ENCODE data around the gene CTNNAL1. TPM values are rescaled to one million over a fixed set of nuclear protein-coding genes. Genes with fewer than 3 reads are reported as not detected.

CTNNAL1 gene
- polyA plus RNA-seq, 1 experiment: 82.7 TPM

- CTCF ChIA-PET: interaction anchor here (0.9 kb wide), 1 partner anchor 9 kb away, joined by 3 read pairs; no protein-coding TSS in a partner anchor
- POLR2A ChIA-PET: no interaction called here
- H3K9me3 ChIP-seq (ENCODE audit: control insufficient read depth, insufficient read depth, low read length): no peaks in the 10 kb centered on the region
- no peak overlapping the region for H3K27ac ChIP-seq (ENCODE audit: low read depth, low read length)
- no peak for DNase-seq (ENCODE audit: low read depth, low spot score)
- H3K4me3 ChIP-seq (ENCODE audit: low read depth, low read length): no peak overlapping the region
- H3K27me3 ChIP-seq (ENCODE audit: control insufficient read depth, insufficient read depth, low read length): no peaks in the 10 kb centered on the region
- no peak for TF ChIP-seq CTCF (IDR thresholded peaks at IDR 0.05; ENCODE audit: low read depth, low read length)
Measured at GRCh38 chr9:109019420-109019819, 6.1 kb upstream of the CTNNAL1 start.

- Histone ChIP-seq H3K27ac (ENCODE audit: low read depth, low read length) (no peak overlapping the region), H3K4me3 (ENCODE audit: low read depth, low read length) (no peak overlapping the region), H3K9me3 (ENCODE audit: control insufficient read depth, insufficient read depth, low read length) (no peaks in the 10 kb centered on the region), H3K27me3 (ENCODE audit: control insufficient read depth, insufficient read depth, low read length) (no peaks in the 10 kb centered on the region)
- ChIA-PET CTCF (interaction anchor here (0.7 kb wide), 1 partner anchor 864 kb away, joined by 3 read pairs; no protein-coding TSS in a partner anchor), POLR2A (interaction anchor here (0.7 kb wide), 1 partner anchor 27 kb away, joined by 3 read pairs; no protein-coding TSS in a partner anchor)
- no peak for DNase-seq (ENCODE audit: low read depth, low spot score)
- no peak for TF ChIP-seq CTCF (IDR thresholded peaks at IDR 0.05; ENCODE audit: low read depth, low read length)
Measured at GRCh38 chr9:109017493-109017892, 4.2 kb upstream of the CTNNAL1 start.

- H3K4me3 ChIP-seq (ENCODE audit: low read depth, low read length): no peak overlapping the region
- H3K27ac ChIP-seq (ENCODE audit: low read depth, low read length): no peak overlapping the region
- H3K9me3 ChIP-seq (ENCODE audit: control insufficient read depth, insufficient read depth, low read length): no peaks in the 10 kb centered on the region
- ChIA-PET POLR2A (interaction anchor here (0.6 to 0.7 kb wide), 2 partner anchors 28 to 884 kb away, joined by 3 read pairs; no protein-coding TSS in a partner anchor), CTCF (interaction anchor here (0.7 kb wide), 1 partner anchor 864 kb away, joined by 3 read pairs; no protein-coding TSS in a partner anchor)
- no peak for DNase-seq (ENCODE audit: low read depth, low spot score)
- H3K27me3 ChIP-seq (ENCODE audit: control insufficient read depth, insufficient read depth, low read length): no peaks in the 10 kb centered on the region
- no peak for TF ChIP-seq CTCF (IDR thresholded peaks at IDR 0.05; ENCODE audit: low read depth, low read length)
Measured at GRCh38 chr9:109017061-109017460, 3.8 kb upstream of the CTNNAL1 start.

GRCh38 chr9:109016132-109016531 is 2.8 kb upstream of the CTNNAL1 start:
- ChIA-PET POLR2A (no interaction called here), CTCF (no interaction called here)
- Histone ChIP-seq H3K9me3 (ENCODE audit: control insufficient read depth, insufficient read depth, low read length) (no peaks in the 10 kb centered on the region), H3K4me3 (ENCODE audit: low read depth, low read length) (no peak overlapping the region), H3K27ac (ENCODE audit: low read depth, low read length) (no peak overlapping the region), H3K27me3 (ENCODE audit: control insufficient read depth, insufficient read depth, low read length) (no peaks in the 10 kb centered on the region)
- no peak for DNase-seq (ENCODE audit: low read depth, low spot score)
- no peak for TF ChIP-seq CTCF (IDR thresholded peaks at IDR 0.05; ENCODE audit: low read depth, low read length)

GRCh38 chr9:109014608-109015280 is 1.4 kb upstream of the CTNNAL1 start:
- H3K27me3 ChIP-seq (ENCODE audit: control insufficient read depth, insufficient read depth, low read length): no peaks in the 10 kb centered on the region
- POLR2A ChIA-PET: no interaction called here
- H3K27ac ChIP-seq (ENCODE audit: low read depth, low read length): peak overlapping the region; percentile 55
- no peak for DNase-seq (ENCODE audit: low read depth, low spot score)
- CTCF ChIA-PET: interaction anchor here (0.9 to 1.2 kb wide), 3 partner anchors 20 to 103 kb away, joined by 3 to 6 read pairs (median 4); no protein-coding TSS in a partner anchor
- H3K9me3 ChIP-seq (ENCODE audit: control insufficient read depth, insufficient read depth, low read length): no peaks in the 10 kb centered on the region
- TF ChIP-seq CTCF (IDR thresholded peaks at IDR 0.05; ENCODE audit: low read depth, low read length): no peak
- H3K4me3 ChIP-seq (ENCODE audit: low read depth, low read length): no peak overlapping the region

All from AG04450 (cell line).